ENCODE data around the gene MLLT10. TPM values are rescaled to one million over a fixed set of nuclear protein-coding genes. Genes with fewer than 3 reads are reported as not detected.

MLLT10 gene
- total and polyA plus RNA-seq, 9 of the 15 experiments (the other 6 are each of a cell fraction or from before 2014, with no cell fraction given): 18.8 to 81.4 (median 64.2) TPM

DNA sequence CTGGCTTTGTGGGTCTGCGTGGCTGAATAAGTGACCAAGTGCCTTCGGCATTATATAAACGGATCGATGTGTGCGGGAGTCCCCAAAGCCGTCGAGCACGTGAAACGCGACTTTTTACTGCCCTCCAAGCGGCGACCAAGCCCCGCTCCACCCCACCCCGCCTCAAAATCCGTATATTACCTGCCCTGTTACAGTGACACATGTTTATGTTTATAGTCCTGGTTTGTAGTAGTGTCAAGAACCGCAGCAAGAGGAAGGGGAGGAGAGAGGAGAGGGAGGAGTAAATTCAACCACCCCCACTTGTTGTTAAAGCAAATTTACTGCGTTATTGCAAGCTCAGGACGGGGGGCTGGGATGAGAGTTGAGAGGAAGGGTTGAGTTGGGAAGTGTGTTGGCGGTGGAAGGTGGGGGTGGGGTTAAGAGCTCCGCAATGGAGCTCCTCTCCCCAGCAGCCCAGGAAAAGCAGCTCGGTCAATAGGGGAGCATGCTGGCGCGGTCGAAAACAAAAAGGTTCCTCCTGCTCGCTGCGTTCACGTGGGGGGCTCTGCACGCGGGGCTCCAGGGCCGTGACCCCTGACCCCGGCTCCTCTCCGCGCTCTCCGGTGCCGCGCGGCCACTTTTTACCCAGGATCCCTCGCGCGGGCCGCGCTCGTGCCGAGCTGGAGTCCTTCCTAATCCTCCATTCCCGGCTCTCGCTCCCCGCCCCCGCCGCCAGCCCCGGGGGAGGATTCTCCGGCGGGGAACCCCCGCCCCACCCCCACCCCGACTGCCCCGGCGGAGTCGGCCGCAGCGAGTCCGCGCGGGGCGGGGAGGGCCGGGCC, 8.5 kb upstream of the MLLT10 start, which contains the start of gene SKIDA1 (continued):
- TF ChIP-seq CEBPB (tag; IDR thresholded peaks at IDR 0.05): no peak
- TF ChIP-seq CREB1 (IDR thresholded peaks at IDR 0.05): no peak
- 0 out of 2 replicates have a peak, but pooled peaks have one; percentile 29 for TF ChIP-seq CREB1 (CRISPR knock-in tag; IDR thresholded peaks at IDR 0.05)
- TF ChIP-seq BACH1 (tag; IDR thresholded peaks at IDR 0.05): no peak
- TF ChIP-seq ATF7 (IDR thresholded peaks at IDR 0.05): peak; percentile 67
- peak; percentile 74; the same call in 1 of the 2 replicates for TF ChIP-seq TOE1 (IDR thresholded peaks at IDR 0.05; ENCODE audit: borderline replicate concordance)
- no peak for TF ChIP-seq TOE1 (CRISPR knock-in tag; IDR thresholded peaks at IDR 0.05; ENCODE audit: borderline replicate concordance, low read depth)
- no peak for TF ChIP-seq NR1H2 (CRISPR knock-in tag; IDR thresholded peaks at IDR 0.05)
- TF ChIP-seq, protein P1, sequence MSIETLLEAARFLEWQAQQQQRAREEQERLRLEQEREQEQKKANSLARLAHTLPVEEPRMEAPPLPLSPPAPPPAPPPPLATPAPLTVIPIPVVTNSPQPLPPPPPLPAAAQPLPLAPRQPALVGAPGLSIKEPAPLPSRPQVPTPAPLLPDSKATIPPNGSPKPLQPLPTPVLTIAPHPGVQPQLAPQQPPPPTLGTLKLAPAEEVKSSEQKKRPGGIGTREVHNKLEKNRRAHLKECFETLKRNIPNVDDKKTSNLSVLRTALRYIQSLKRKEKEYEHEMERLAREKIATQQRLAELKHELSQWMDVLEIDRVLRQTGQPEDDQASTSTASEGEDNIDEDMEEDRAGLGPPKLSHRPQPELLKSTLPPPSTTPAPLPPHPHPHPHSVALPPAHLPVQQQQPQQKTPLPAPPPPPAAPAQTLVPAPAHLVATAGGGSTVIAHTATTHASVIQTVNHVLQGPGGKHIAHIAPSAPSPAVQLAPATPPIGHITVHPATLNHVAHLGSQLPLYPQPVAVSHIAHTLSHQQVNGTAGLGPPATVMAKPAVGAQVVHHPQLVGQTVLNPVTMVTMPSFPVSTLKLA (conservative IDR thresholded peaks at IDR 0.05): peak; percentile 92 to 96
- TF ChIP-seq SPI1 (IDR thresholded peaks at IDR 0.05; ENCODE audit: borderline replicate concordance, low read depth, low read length): peak; percentile 54; the same call in 1 of the 2 replicates
- TF ChIP-seq ETS2 (tag; IDR thresholded peaks at IDR 0.05; ENCODE audit: borderline replicate concordance, poor library complexity, severe bottlenecking): no peak
- TF ChIP-seq, protein P2, sequence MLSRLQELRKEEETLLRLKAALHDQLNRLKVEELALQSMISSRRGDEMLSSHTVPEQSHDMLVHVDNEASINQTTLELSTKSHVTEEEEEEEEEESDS (CRISPR knock-in tag; IDR thresholded peaks at IDR 0.05): no peak
- TF ChIP-seq ELF2 (CRISPR knock-in tag; IDR thresholded peaks at IDR 0.05): no peak
- TF ChIP-seq ZNF408 (CRISPR knock-in tag; IDR thresholded peaks at IDR 0.05; ENCODE audit: low read depth): no peak
- TF ChIP-seq HIVEP1 (CRISPR knock-in tag; IDR thresholded peaks at IDR 0.05): peak; percentile 15; the same call in 1 of the 2 replicates
- TF ChIP-seq CBX1 (IDR thresholded peaks at IDR 0.05; ENCODE audit: low read depth): no peak
- TF ChIP-seq, protein P3, sequence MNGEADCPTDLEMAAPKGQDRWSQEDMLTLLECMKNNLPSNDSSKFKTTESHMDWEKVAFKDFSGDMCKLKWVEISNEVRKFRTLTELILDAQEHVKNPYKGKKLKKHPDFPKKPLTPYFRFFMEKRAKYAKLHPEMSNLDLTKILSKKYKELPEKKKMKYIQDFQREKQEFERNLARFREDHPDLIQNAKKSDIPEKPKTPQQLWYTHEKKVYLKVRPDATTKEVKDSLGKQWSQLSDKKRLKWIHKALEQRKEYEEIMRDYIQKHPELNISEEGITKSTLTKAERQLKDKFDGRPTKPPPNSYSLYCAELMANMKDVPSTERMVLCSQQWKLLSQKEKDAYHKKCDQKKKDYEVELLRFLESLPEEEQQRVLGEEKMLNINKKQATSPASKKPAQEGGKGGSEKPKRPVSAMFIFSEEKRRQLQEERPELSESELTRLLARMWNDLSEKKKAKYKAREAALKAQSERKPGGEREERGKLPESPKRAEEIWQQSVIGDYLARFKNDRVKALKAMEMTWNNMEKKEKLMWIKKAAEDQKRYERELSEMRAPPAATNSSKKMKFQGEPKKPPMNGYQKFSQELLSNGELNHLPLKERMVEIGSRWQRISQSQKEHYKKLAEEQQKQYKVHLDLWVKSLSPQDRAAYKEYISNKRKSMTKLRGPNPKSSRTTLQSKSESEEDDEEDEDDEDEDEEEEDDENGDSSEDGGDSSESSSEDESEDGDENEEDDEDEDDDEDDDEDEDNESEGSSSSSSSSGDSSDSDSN (IDR thresholded peaks at IDR 0.05; ENCODE audit: borderline replicate concordance in 1 of 2, low read depth in 2 of 2, low read length in 2 of 2): no peak
- no peak for TF ChIP-seq KLF16 (IDR thresholded peaks at IDR 0.05)
- TF ChIP-seq ETV1 (tag; conservative IDR thresholded peaks at IDR 0.05; ENCODE audit: low read depth): peak; percentile 76
- TF ChIP-seq GTF2A2 (tag; IDR thresholded peaks at IDR 0.05): no peak
- TF ChIP-seq MIER1 (IDR thresholded peaks at IDR 0.05; ENCODE audit: low read depth): no peak; the same call in 1 of the 2 replicates
- peak in 1 of 2 experiments; percentile 35; a peak in 2 of 4 replicates for TF ChIP-seq NRF1 (conservative IDR thresholded peaks at IDR 0.05 in 1 of 2, IDR thresholded peaks at IDR 0.05 in 1 of 2)
- TF ChIP-seq, protein P4, sequence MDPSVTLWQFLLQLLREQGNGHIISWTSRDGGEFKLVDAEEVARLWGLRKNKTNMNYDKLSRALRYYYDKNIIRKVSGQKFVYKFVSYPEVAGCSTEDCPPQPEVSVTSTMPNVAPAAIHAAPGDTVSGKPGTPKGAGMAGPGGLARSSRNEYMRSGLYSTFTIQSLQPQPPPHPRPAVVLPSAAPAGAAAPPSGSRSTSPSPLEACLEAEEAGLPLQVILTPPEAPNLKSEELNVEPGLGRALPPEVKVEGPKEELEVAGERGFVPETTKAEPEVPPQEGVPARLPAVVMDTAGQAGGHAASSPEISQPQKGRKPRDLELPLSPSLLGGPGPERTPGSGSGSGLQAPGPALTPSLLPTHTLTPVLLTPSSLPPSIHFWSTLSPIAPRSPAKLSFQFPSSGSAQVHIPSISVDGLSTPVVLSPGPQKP (CRISPR knock-in tag; IDR thresholded peaks at IDR 0.05): no peak
- no peak for TF ChIP-seq ZNF184 (CRISPR knock-in tag; IDR thresholded peaks at IDR 0.05)
